Measurements from ENCODE around the gene CLCNKA.
"Not testable (repeated sequence)": the region's sequence is repeated elsewhere in the genome, so short reads cannot be mapped to it uniquely, and the experiment has no call there.

GRCh38 chr1:15977947-15978346, 43.9 kb upstream of the CLCNKA start:
- TF ChIP-seq POLR2A (IDR thresholded peaks at IDR 0.05), result not testable (repeated sequence)
- TF ChIP-seq, protein P1, sequence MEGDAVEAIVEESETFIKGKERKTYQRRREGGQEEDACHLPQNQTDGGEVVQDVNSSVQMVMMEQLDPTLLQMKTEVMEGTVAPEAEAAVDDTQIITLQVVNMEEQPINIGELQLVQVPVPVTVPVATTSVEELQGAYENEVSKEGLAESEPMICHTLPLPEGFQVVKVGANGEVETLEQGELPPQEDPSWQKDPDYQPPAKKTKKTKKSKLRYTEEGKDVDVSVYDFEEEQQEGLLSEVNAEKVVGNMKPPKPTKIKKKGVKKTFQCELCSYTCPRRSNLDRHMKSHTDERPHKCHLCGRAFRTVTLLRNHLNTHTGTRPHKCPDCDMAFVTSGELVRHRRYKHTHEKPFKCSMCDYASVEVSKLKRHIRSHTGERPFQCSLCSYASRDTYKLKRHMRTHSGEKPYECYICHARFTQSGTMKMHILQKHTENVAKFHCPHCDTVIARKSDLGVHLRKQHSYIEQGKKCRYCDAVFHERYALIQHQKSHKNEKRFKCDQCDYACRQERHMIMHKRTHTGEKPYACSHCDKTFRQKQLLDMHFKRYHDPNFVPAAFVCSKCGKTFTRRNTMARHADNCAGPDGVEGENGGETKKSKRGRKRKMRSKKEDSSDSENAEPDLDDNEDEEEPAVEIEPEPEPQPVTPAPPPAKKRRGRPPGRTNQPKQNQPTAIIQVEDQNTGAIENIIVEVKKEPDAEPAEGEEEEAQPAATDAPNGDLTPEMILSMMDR (IDR thresholded peaks at IDR 0.05), result not testable (repeated sequence)

All from lower leg skin (tissue), 3 donors.